ENCODE measurements around the gene DAZAP2.
"Not testable (repeated sequence)": the region's sequence is repeated elsewhere in the genome, so short reads cannot be mapped to it uniquely, and the experiment has no call there.

Gene DAZAP2

DNA sequence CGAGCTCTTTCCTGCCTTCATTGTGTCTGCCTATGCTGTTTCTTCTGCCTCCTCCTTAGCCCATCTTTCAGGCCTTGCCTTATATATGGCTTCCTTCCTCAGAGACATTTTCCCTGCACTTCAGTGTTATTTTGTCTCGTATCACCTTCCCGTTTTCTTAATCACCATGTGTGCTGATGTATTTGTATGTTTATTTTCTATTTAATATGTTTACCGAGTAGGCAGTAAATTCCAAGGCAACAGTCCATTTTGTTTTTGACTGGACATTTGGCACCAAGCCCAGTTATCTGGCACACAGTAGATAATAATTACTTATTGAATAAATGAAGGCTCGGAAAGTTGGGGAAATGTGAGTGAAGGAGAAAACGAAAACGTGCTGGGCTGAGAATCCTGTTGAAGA, 16.2 kb upstream of the DAZAP2 start:
- DNase-seq (ENCODE audit: extremely low spot score), result no peak
- TF ChIP-seq, protein P1, sequence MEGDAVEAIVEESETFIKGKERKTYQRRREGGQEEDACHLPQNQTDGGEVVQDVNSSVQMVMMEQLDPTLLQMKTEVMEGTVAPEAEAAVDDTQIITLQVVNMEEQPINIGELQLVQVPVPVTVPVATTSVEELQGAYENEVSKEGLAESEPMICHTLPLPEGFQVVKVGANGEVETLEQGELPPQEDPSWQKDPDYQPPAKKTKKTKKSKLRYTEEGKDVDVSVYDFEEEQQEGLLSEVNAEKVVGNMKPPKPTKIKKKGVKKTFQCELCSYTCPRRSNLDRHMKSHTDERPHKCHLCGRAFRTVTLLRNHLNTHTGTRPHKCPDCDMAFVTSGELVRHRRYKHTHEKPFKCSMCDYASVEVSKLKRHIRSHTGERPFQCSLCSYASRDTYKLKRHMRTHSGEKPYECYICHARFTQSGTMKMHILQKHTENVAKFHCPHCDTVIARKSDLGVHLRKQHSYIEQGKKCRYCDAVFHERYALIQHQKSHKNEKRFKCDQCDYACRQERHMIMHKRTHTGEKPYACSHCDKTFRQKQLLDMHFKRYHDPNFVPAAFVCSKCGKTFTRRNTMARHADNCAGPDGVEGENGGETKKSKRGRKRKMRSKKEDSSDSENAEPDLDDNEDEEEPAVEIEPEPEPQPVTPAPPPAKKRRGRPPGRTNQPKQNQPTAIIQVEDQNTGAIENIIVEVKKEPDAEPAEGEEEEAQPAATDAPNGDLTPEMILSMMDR (IDR thresholded peaks at IDR 0.05; ENCODE audit: control extremely low read depth, extremely low read depth, low read depth, missing control alignments), result no peak
- ChIA-PET CTCF (interaction anchor here (1.5 kb wide), 1 partner anchor 8 kb away, joined by 4 read pairs; no protein-coding TSS in a partner anchor), POLR2A (no interaction called here)

DNA sequence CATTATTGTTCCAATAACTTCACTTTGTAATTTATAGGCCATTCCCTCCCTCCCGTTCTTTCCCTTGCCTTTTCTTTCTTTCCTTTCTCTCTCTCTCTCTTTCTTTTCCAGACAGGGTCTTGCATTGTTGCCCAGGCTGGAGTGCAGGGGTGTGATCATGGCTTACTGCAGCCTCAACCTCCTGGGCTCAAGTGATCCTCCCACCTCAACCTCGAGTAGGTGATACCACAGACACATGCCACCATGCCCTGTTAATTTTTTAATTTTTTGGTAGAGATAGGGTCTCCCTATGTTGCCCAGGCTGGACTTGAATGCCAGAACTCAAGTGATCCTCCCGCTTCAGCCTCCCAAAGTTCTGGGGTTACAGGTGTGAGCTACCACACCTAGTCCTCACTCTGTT, 14.0 kb upstream of the DAZAP2 start:
- TF ChIP-seq, protein P1 (IDR thresholded peaks at IDR 0.05; ENCODE audit: control extremely low read depth, extremely low read depth, low read depth, missing control alignments), result no peak
- no peak for DNase-seq (ENCODE audit: extremely low spot score)
- ChIA-PET POLR2A (no interaction called here), CTCF (no interaction called here)

DNA sequence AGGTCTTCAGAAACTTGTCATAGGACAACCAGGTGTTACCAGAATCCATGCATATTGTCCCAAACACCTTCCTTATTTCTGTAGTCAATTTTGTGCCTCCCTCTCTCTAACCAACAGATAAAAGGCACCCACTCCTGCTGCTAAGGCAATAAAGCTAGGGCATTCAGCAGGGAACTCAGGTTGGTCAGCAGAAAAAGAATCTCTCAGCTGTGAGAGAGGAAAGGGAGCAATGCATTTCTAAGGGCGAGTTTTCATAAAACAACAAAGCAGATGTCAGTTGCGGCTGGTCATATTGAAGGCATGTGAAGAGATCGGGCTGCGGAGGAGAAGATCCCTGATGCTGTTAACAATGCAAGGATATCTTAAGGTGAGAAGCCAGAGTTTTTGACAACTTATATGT, 13.4 kb upstream of the DAZAP2 start:
- TF ChIP-seq, protein P1 (IDR thresholded peaks at IDR 0.05; ENCODE audit: control extremely low read depth, extremely low read depth, low read depth, missing control alignments), result no peak
- DNase-seq (ENCODE audit: extremely low spot score), result no peak
- ChIA-PET POLR2A (no interaction called here), CTCF (no interaction called here)

DNA sequence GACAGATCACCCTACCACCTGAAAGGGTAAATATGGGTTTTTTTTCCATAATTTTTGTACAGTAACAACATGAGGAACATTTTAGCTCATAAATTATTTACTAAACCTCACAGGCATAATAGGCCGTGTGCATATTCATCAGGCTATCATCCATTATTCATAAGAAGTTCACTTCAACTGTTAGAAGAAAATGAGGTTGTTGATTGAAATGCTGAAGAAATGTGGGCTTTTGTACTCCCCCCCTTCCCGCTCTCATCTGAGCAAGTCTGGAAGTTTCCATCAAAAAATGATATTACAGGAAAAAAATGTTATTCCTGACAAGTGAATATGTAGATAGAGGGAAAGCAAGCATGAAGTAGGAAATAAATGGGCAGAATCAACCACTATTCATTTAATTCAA, 12.9 kb upstream of the DAZAP2 start:
- POLR2A ChIA-PET, result no interaction called here
- CTCF ChIA-PET, result no interaction called here
- DNase-seq (ENCODE audit: extremely low spot score), result no peak
- TF ChIP-seq, protein P1 (IDR thresholded peaks at IDR 0.05; ENCODE audit: control extremely low read depth, extremely low read depth, low read depth, missing control alignments), result no peak

DNA sequence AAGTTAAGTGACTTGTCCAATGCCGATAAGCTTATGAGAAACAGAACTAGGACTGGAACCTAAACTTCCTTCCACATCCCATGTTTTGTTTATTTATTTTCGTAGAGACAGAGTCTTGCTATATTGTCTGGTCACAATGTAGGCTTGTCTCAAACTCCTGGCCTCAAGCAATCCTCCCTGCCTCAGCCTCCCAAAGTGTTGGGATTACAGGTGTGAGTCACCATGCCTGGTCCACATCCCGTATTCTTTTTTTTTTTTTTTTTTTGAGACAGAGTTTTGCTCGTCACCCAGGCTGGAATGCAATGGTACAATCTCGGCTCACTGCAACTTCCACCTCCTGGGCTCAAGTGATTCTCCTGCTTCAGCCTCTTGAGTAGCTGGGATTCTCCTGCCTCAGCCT, 11.5 kb upstream of the DAZAP2 start:
- CTCF ChIA-PET, result interaction anchor here (0.7 to 1.3 kb wide), 2 partner anchors 9 to 37 kb away, joined by 3 read pairs; partner anchors contain the start of gene POU6F1
- DNase-seq (ENCODE audit: extremely low spot score); POLR2A ChIA-PET: not testable (repeated sequence)

DNA sequence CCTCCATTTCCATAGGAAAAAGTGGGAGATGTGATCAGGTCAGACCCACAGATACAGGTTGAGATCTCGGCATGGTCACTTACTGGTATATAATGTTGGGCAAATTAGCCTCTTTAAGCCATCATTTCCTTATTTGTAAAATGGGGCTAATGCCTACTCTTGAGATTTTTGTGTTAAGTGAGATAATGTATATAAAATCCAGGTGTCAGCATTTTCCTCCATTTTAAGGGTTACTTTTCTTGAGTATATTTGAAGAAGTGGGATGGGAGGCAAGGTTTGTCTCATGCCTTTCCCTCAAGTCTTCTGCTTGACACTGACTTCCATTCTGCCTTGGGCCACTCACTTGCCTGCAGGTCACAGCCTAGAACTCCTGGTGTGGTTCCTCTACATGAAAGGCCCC, 10.7 kb upstream of the DAZAP2 start:
- POLR2A ChIA-PET, result no interaction called here
- CTCF ChIA-PET, result interaction anchor here (0.7 to 1.0 kb wide), 2 partner anchors 10 kb away, joined by 3 to 4 read pairs; partner anchors contain the start of gene POU6F1
- TF ChIP-seq, protein P1 (IDR thresholded peaks at IDR 0.05; ENCODE audit: control extremely low read depth, extremely low read depth, low read depth, missing control alignments), result no peak
- no peak for DNase-seq (ENCODE audit: extremely low spot score)

DNA sequence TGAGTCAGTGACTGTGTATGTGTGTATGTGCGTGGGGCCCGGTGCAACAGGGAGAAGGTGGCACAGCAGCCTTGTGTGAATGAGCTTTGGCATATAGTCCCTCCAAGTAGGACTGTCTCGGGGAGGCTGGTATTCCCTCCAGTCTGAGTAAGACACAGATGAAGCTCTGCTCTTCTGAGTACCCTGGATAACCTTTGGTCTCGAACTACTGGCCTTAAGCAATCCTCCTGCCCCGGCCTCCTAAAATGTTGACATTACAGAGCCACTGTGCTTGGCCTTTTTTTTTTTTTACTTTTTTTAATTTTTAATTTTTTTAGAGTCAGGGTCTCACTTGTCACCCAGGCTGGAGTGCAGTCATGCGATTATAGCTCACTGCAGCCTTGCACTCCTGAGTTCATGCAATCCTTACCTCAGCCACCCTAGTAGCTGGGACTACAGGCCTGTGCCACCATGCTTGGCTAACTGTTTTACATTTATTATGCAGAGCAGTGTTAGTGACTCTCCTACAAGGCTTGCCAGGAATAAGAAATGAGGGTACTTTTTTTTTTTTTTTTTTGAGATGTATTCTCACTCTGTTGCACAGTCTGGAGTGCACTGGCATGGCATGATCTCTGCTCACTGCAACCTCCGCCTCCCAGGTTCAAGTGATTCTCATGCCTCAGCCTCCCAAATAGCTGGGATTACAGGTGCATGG, 9.4 kb upstream of the DAZAP2 start:
- CTCF ChIA-PET, result interaction anchor here (1.0 to 2.2 kb wide), 3 partner anchors 10 to 11 kb away, joined by 3 to 20 read pairs (median 4); partner anchors contain the start of genes DAZAP2 and POU6F1
- TF ChIP-seq, protein P1 (IDR thresholded peaks at IDR 0.05; ENCODE audit: control extremely low read depth, extremely low read depth, low read depth, missing control alignments), result no peak
- no peak for DNase-seq (ENCODE audit: extremely low spot score)
- POLR2A ChIA-PET, result interaction anchor here (1.0 kb wide), 1 partner anchor 9 kb away, joined by 4 read pairs; the partner anchor contains the start of gene DAZAP2
